Measurements from ENCODE around the gene DENND4B.

DNA sequence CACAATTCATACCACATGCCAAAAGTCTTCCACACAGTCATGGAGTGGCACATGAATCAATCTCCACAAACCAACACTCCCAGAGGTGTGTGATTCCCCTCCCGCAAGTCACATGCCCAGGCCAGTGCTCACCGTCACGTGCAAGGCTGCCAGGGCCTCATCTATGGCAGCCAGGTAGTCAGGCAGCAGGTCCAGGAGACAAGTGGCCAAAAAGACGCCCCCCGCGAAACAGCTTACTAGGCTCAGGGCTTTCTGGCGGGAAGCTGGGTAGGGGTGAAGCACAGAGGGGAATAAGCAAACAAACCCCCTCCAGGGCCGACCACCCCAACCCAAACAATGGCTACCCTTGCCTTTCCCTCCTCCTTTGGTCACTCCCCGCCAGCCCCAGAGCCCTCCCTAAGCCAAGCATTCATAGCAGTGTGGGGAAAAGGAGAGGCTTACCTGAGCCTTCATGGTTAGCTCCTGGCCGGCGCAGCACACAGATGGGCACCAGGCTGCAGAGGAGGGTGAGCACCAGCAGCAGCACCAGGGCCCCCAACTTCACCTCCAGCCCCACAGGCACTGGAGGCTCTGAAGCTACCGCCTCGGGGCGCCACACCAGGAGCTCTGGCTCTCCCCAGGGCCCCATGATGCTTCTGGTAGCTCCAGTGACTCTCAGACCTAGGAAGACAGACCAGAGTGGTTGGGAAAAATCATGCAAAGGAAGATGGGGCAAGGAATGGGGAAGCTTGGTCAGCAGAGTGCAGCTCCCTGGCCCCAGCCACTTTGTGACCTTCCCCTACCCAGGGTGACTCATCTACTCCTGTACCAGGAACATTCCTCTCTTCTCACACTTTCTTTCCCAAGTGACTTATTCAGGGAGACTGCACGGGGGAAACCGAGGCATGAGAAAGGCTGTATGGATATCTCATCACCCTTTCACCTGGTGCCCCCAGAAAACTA, 15.8 kb upstream of the DENND4B start:
- TF ChIP-seq JUND (IDR thresholded peaks at IDR 0.05) = peak in 1 of 2 donors; percentile 72
- TF ChIP-seq, protein P1, sequence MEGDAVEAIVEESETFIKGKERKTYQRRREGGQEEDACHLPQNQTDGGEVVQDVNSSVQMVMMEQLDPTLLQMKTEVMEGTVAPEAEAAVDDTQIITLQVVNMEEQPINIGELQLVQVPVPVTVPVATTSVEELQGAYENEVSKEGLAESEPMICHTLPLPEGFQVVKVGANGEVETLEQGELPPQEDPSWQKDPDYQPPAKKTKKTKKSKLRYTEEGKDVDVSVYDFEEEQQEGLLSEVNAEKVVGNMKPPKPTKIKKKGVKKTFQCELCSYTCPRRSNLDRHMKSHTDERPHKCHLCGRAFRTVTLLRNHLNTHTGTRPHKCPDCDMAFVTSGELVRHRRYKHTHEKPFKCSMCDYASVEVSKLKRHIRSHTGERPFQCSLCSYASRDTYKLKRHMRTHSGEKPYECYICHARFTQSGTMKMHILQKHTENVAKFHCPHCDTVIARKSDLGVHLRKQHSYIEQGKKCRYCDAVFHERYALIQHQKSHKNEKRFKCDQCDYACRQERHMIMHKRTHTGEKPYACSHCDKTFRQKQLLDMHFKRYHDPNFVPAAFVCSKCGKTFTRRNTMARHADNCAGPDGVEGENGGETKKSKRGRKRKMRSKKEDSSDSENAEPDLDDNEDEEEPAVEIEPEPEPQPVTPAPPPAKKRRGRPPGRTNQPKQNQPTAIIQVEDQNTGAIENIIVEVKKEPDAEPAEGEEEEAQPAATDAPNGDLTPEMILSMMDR (IDR thresholded peaks at IDR 0.05; ENCODE audit: low read depth, low read length, missing input control) = no peak
